Esophagus muscularis mucosa (tissue), 4 donors: ENCODE results near the gene LANCL3. TPM values are rescaled to one million over a fixed set of nuclear protein-coding genes. Genes with fewer than 3 reads are reported as not detected.

Source experiments
- DNase-seq: peaks from one replicate; pipeline ENCODE4 v3.0.0-alpha.2; 2017; ENCODE audit errors: extremely low spot score
- H3K27ac ChIP-seq, 4 donors: fragments of 200-600 bp; sonication (generic); replicated peaks in 1 of 4; 1 replicate in 3 of 4; 2 replicates in 1 of 4; pipeline ENCODE4 v1.5.1; 2016 to 2019; ENCODE audit warnings: mild to moderate bottlenecking in 1 of 4
- H3K27me3 ChIP-seq, 4 donors: fragments of 200-600 bp; sonication (generic); one replicate each; pipeline versions ENCODE4 v1.5.1 to v1.6.0; 2016 to 2019
- H3K36me3 ChIP-seq, 4 donors: fragments of 200-600 bp; sonication (generic); one replicate each; pipeline ENCODE4 v1.5.1; 2016 to 2019
- H3K4me1 ChIP-seq, 4 donors: fragments of 200-600 bp; sonication (generic); one replicate each; pipeline ENCODE4 v1.5.1; 2016 to 2019
- H3K4me3 ChIP-seq, 4 donors: fragments of 200-600 bp; sonication (generic); 1 replicate in 2 of 4; 2 replicates in 2 of 4; pipeline ENCODE4 v1.5.1; 2016 to 2019; ENCODE audit warnings: mild to moderate bottlenecking in 4 of 4, moderate library complexity in 1 of 4
- H3K9me3 ChIP-seq, 4 donors: fragments of 200-600 bp; sonication (generic); 1 replicate in 3 of 4; 2 replicates in 1 of 4; pipeline ENCODE4 v1.5.1; 2016 to 2019
- EP300 ChIP-seq: sonication (generic); formaldehyde crosslinking; IDR thresholded peaks from one replicate; pipeline ENCODE4 v1.6.1; 2017; ENCODE audit warnings: antibody characterized with exemption
- POLR2A ChIP-seq: fragments of 450-650 bp; IDR thresholded peaks from one replicate; pipeline ENCODE4 v1.6.1; 2017; ENCODE audit warnings: antibody characterized with exemption, moderate library complexity, mild to moderate bottlenecking, low read depth
- POLR2AphosphoS5 ChIP-seq, 2 donors: sonication (generic); formaldehyde crosslinking; IDR thresholded peaks; one replicate each; pipeline ENCODE4 v1.6.1; 2017; ENCODE audit warnings: antibody characterized with exemption in 2 of 2
- WGBS: methylation state at CpG from one replicate; pipeline ENCODE4 v1.1.5; 2018; 5-methylcytosine and 5-hydroxymethylcytosine counted together
- intact Hi-C: fragments of 100-400 bp; cut with DNase I; formaldehyde crosslinking; loops from one replicate; pipeline ENCODE4 v1.15.1; 2023
- total RNA-seq, 4 donors: library from RNA; depleted of rRNA; stranded (reverse); fragments of >200 nt; gene quantifications; one replicate each; pipeline versions ENCODE4 v1.1.0 to v1.2.1, GENCODE V29; 2016
- TF ChIP-seq, protein P1 (sequence below), 3 experiments: fragments of 200-600 bp in 2 of 3; fragments of 450-650 bp in 1 of 3; sonication (generic) in 2 of 3; IDR thresholded peaks; one replicate each; pipeline ENCODE4 v1.5.1; 2017 to 2019; ENCODE audit warnings: antibody characterized with exemption in 3 of 3, mild to moderate bottlenecking in 2 of 3, moderate library complexity in 1 of 3

The LANCL3 gene
- total RNA-seq, 4 donors from 2014 or later: 0.83 to 1.7 (median 1.5) TPM

DNA sequence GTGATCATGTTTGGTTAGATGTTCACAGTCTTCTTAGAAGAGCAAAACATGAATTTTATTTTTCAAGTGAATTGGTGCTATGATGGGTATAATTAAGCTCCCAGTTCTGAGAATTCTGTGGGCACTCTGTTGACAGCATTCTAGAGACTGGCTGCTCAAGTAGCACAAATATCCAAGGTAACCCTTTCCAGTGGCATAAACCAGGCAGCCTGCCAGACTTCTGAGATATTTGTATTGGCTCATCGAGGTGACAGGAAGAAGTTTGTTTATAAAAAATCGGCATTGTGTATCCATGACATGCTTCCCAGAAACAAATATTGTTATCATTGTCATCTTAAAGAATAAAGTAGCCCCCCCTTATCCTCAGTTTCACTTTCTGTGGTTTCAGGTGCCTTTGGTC lies 28.3 kb downstream of the LANCL3 start:
- WGBS: 48% methylated on average over 2 of the region's 2 CpGs
- no peaks in the 10 kb centered on the region for H3K36me3 ChIP-seq
- H3K4me3 ChIP-seq: no peak overlapping the region
- H3K9me3 ChIP-seq: no peaks in the 10 kb centered on the region
- intact Hi-C loops: no loop called here
- DNase-seq: no peak
- peaks cover 0 to 13% (median 0%) of the 10 kb centered on the region in 4 donors for H3K4me1 ChIP-seq
- TF ChIP-seq, protein P1, sequence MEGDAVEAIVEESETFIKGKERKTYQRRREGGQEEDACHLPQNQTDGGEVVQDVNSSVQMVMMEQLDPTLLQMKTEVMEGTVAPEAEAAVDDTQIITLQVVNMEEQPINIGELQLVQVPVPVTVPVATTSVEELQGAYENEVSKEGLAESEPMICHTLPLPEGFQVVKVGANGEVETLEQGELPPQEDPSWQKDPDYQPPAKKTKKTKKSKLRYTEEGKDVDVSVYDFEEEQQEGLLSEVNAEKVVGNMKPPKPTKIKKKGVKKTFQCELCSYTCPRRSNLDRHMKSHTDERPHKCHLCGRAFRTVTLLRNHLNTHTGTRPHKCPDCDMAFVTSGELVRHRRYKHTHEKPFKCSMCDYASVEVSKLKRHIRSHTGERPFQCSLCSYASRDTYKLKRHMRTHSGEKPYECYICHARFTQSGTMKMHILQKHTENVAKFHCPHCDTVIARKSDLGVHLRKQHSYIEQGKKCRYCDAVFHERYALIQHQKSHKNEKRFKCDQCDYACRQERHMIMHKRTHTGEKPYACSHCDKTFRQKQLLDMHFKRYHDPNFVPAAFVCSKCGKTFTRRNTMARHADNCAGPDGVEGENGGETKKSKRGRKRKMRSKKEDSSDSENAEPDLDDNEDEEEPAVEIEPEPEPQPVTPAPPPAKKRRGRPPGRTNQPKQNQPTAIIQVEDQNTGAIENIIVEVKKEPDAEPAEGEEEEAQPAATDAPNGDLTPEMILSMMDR (IDR thresholded peaks at IDR 0.05): no peak
- TF ChIP-seq EP300 (no peak), POLR2AphosphoS5 (IDR thresholded peaks at IDR 0.05) (no peak), POLR2A (no peak)
- H3K27me3 ChIP-seq: no peaks in the 10 kb centered on the region
- no peak overlapping the region for H3K27ac ChIP-seq

DNA sequence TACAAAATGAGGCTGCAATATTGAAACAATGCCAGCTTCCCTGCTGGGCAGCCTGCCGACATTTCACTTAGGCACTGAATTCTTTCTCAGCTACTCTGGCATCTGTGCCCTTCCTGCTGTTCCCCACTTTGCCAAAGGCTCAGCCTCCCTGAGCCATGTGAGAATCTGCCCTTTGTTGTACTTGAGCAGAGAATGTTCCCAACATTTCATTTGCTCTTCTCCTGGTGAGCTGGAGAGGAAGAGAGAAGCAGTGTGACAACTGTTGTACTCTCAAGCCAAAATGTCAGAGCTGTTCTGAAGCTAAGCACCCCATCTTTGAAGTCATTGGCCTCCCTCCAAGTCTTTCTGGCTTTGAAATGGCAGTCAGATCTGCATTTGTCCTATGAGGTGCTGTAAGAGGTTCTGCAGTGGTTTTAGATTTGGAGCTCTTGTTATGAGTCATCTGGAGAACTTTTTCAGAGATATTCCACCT lies 32.5 kb downstream of the LANCL3 start:
- H3K9me3 ChIP-seq: no peaks in the 10 kb centered on the region
- DNase-seq: no peak
- WGBS: 40% methylated on average over 1 of the region's 1 CpG
- peaks cover 0 to 4% (median 0%) of the 10 kb centered on the region in 4 donors for H3K27me3 ChIP-seq
- H3K4me1 ChIP-seq: peaks cover 0 to 14% (median 3%) of the 10 kb centered on the region in 4 donors
- peak overlapping the region in 2 of 4 donors; percentile 14 to 39 for H3K27ac ChIP-seq
- intact Hi-C loops: no loop called here
- H3K36me3 ChIP-seq: no peaks in the 10 kb centered on the region
- H3K4me3 ChIP-seq: no peak overlapping the region
- TF ChIP-seq EP300 (no peak), POLR2AphosphoS5 (IDR thresholded peaks at IDR 0.05) (peak in 1 of 2 donors; percentile 4), POLR2A (no peak)
- TF ChIP-seq, protein P1 (IDR thresholded peaks at IDR 0.05): no peak

DNA sequence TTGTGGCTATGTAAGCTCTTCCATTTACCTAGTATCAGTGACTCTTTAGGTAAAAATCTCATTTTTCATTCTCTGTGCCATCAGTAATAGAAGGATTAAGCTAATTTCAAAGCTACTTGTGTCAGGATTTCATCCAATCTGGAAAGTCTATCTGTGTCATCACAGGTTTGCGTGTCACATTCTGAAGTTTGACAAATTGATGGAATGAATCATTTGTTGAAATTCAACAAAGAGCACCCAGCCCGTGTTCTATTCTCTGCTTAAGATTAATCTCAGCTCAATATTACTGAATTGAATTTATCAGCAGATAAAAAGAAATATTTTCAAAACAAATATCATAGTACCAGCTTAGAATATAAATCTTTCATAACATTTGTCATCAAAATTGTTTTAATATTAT lies 35.8 kb downstream of the LANCL3 start:
- no peak overlapping the region for H3K27ac ChIP-seq
- peaks cover 0 to 4% (median 0%) of the 10 kb centered on the region in 4 donors for H3K27me3 ChIP-seq
- no peaks in the 10 kb centered on the region for H3K36me3 ChIP-seq
- TF ChIP-seq POLR2AphosphoS5 (IDR thresholded peaks at IDR 0.05) (no peak), EP300 (no peak), POLR2A (no peak)
- TF ChIP-seq, protein P1 (IDR thresholded peaks at IDR 0.05): no peak
- H3K4me1 ChIP-seq: peaks cover 0 to 7% (median 3%) of the 10 kb centered on the region in 4 donors
- 43% methylated on average over 2 of the region's 2 CpGs for WGBS
- intact Hi-C loops: no loop called here
- no peaks in the 10 kb centered on the region for H3K9me3 ChIP-seq
- no peak for DNase-seq
- no peak overlapping the region for H3K4me3 ChIP-seq

DNA sequence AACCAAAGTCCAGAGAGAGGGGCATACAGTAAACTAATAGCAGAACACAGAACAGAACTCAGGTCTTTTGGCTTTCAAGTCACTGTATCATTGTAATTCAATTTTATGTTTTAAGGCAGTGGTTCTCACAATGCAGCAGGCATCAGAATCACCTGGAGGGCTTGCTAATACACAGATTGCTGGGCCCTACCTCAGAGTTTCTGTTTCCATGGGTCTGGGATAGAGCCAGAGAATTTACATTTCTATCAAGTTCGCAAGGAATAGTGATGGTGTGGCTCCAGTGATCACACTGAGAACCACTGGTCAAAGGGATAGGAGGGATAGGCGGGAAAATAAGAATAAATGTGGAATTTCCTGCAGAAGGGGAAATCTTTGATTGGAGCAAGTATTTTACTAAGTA lies 36.7 kb downstream of the LANCL3 start:
- Histone ChIP-seq H3K4me3 (no peak overlapping the region), H3K9me3 (no peaks in the 10 kb centered on the region), H3K27me3 (peaks cover 0 to 4% (median 0%) of the 10 kb centered on the region in 4 donors), H3K36me3 (no peaks in the 10 kb centered on the region), H3K4me1 (peaks cover 0 to 7% (median 3%) of the 10 kb centered on the region in 4 donors), H3K27ac (no peak overlapping the region)
- DNase-seq: no peak
- WGBS: 71% methylated on average over 2 of the region's 2 CpGs
- TF ChIP-seq EP300: no peak
- TF ChIP-seq, protein P1 (IDR thresholded peaks at IDR 0.05): no peak
- TF ChIP-seq POLR2AphosphoS5 (IDR thresholded peaks at IDR 0.05): no peak
- no peak for TF ChIP-seq POLR2A
- intact Hi-C loops: no loop called here

DNA sequence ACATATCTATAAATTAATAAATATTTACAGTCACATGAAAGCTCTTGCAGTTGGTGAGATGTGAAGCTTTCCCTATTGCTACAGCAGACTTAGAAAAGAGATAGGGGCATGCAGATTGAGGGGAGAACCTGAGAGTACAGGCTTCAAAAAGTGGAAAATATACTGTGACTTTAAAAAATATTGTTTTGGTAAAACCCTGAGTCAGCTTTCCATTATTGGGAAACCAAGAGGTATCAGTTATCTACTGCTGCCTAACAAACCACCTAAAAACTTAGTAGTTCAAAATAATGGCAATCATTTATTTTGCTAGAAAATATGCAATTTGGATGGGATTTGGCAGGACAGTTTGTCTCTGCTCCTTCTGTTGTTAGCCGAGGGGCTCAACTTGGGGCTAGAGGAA lies 38.3 kb downstream of the LANCL3 start:
- no peaks in the 10 kb centered on the region for H3K9me3 ChIP-seq
- DNase-seq: no peak
- intact Hi-C loops: no loop called here
- H3K4me1 ChIP-seq: peaks cover 0 to 7% (median under 1%) of the 10 kb centered on the region in 4 donors
- TF ChIP-seq POLR2AphosphoS5 (IDR thresholded peaks at IDR 0.05): no peak
- TF ChIP-seq EP300: no peak
- TF ChIP-seq, protein P1 (IDR thresholded peaks at IDR 0.05): no peak
- no peak for TF ChIP-seq POLR2A
- peaks cover 0 to 4% (median 0%) of the 10 kb centered on the region in 4 donors for H3K27me3 ChIP-seq
- H3K4me3 ChIP-seq: no peak overlapping the region
- H3K27ac ChIP-seq: no peak overlapping the region
- H3K36me3 ChIP-seq: no peaks in the 10 kb centered on the region
- WGBS: 72% methylated on average over 1 of the region's 1 CpG
